Prostate gland (tissue), 2 donors: ENCODE data around the gene PPP1R1B.

Source experiments
- CTCF ChIP-seq, 4 experiments: fragments of 200-600 bp in 2 of 4; fragments of 450-650 bp in 2 of 4; sonication (generic) in 2 of 4; IDR thresholded peaks; 1 replicate in 3 of 4; 2 replicates in 1 of 4; pipeline ENCODE4 v1.5.1; 2016 to 2019; ENCODE audit warnings: antibody characterized with exemption in 4 of 4, mild to moderate bottlenecking in 2 of 4, moderate library complexity in 2 of 4
- POLR2A ChIP-seq: fragments of 450-650 bp; IDR thresholded peaks from one replicate; pipeline ENCODE4 v1.6.1; 2016; ENCODE audit warnings: antibody characterized with exemption, mild to moderate bottlenecking

- TF ChIP-seq CTCF (IDR thresholded peaks at IDR 0.05) (no peak), POLR2A (no peak)
Observed at GRCh38 chr17:39674702-39675389, 48.1 kb downstream of the PPP1R1B start.
